HG02798 (cell line): ENCODE results near the gene FHIT.
"Not testable (repeated sequence)": the region's sequence is repeated elsewhere in the genome, so short reads cannot be mapped to it uniquely, and the experiment has no call there.

Experiments used
- ATAC-seq: cut with Tn5 transposase; IDR thresholded peaks from one replicate; pipeline ENCODE4 v1.9.1; 2021; ENCODE audit warnings: mild to moderate bottlenecking; ENCODE audit not compliant: unreplicated experiment, poor library complexity

FHIT gene

GRCh38 chr3:60954048-60954447 is 297.2 kb downstream of the FHIT start:
- no peak for ATAC-seq

GRCh38 chr3:60953351-60953750 is 297.9 kb downstream of the FHIT start:
- no peak for ATAC-seq

GRCh38 chr3:60952055-60952454 is 299.2 kb downstream of the FHIT start:
- ATAC-seq: no peak

GRCh38 chr3:60949146-60949545 is 302.1 kb downstream of the FHIT start:
- no peak for ATAC-seq

GRCh38 chr3:60948488-60948887 is 302.8 kb downstream of the FHIT start:
- ATAC-seq: no peak

- no peak for ATAC-seq
Measured at GRCh38 chr3:60935709-60936108, 315.5 kb downstream of the FHIT start.

GRCh38 chr3:60933824-60934223 is 317.4 kb downstream of the FHIT start:
- no peak for ATAC-seq

- ATAC-seq: no peak
Measured at GRCh38 chr3:60932643-60933042, 318.6 kb downstream of the FHIT start.

- ATAC-seq: no peak
Measured at GRCh38 chr3:60932170-60932569, 319.1 kb downstream of the FHIT start.

GRCh38 chr3:60931452-60931851 is 319.8 kb downstream of the FHIT start:
- ATAC-seq: no peak

- no peak for ATAC-seq
Measured at GRCh38 chr3:60920519-60920918, 330.7 kb downstream of the FHIT start.

GRCh38 chr3:60919296-60919695 is 332.0 kb downstream of the FHIT start:
- no peak for ATAC-seq

GRCh38 chr3:60917141-60917540 is 334.1 kb downstream of the FHIT start:
- ATAC-seq: no peak

GRCh38 chr3:60916546-60916945 is 334.7 kb downstream of the FHIT start:
- ATAC-seq: no peak

GRCh38 chr3:60913474-60913873 is 337.8 kb downstream of the FHIT start:
- no peak for ATAC-seq

GRCh38 chr3:60912876-60913275 is 338.4 kb downstream of the FHIT start:
- no peak for ATAC-seq

GRCh38 chr3:60912142-60912541 is 339.1 kb downstream of the FHIT start:
- ATAC-seq: no peak

GRCh38 chr3:60909526-60909925 is 341.7 kb downstream of the FHIT start:
- ATAC-seq: no peak

- ATAC-seq: no peak
Measured at GRCh38 chr3:60906283-60906682, 345.0 kb downstream of the FHIT start.

- no peak for ATAC-seq
Measured at GRCh38 chr3:60898321-60898720, 352.9 kb downstream of the FHIT start.

GRCh38 chr3:60893946-60894345 is 357.3 kb downstream of the FHIT start:
- no peak for ATAC-seq

- ATAC-seq: no peak
Measured at GRCh38 chr3:60890226-60890625, 361.0 kb downstream of the FHIT start.

- ATAC-seq: not testable (repeated sequence)
Measured at GRCh38 chr3:60888952-60889351, 362.3 kb downstream of the FHIT start.
